Measurements from ENCODE around the gene CHN2.

Gene CHN2

DNA sequence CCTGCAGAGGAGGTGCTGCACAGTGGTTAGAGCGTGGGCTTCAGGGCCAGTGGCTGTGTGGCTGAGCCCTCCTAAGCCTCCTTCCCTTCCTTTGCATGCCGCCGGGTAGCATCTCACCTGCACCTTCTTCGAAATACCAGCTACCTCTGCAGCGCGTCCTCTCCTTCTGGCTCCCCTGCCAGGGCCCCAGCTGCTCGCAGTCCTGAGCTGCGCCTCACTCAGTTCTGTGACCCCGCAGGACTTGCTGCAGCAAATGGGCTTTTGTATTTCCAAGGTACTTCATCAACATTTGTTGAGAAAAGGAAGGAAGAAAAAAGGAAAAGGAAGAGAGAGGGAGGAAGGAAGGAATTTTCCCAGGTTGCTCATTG lies 222.3 kb downstream of the CHN2 start:
- CTCF ChIA-PET: interaction anchor here (1.0 kb wide), 2 partner anchors 8 to 10 kb away, joined by 3 read pairs; no protein-coding TSS in a partner anchor
- no peak overlapping the region for H3K4me3 ChIP-seq (ENCODE audit: control insufficient read depth in 1 of 7, extremely low read depth in 1 of 7, insufficient read depth in 4 of 7, low read depth in 2 of 7, low read length in 6 of 7)
- H3K27me3 ChIP-seq (replicated peaks in 2 of 5; ENCODE audit: control insufficient read depth in 4 of 5, insufficient read depth in 5 of 5, low read length in 4 of 5): no peaks in the 10 kb centered on the region
- 90% methylated on average over 3 of the region's 9 CpGs for WGBS (ENCODE audit: insufficient coverage)
- H3K4me1 ChIP-seq (ENCODE audit: control extremely low read depth in 1 of 4, control insufficient read depth in 4 of 4, insufficient read depth in 4 of 4, low read length in 3 of 4): no peaks in the 10 kb centered on the region
- no peak overlapping the region for H3K27ac ChIP-seq (ENCODE audit: insufficient read depth in 1 of 2, low read depth in 1 of 2, low read length in 2 of 2, poor library complexity in 1 of 2, severe bottlenecking in 2 of 2)
- POLR2A ChIA-PET: no interaction called here
- H3K36me3 ChIP-seq (ENCODE audit: control insufficient read depth in 4 of 4, insufficient read depth in 4 of 4, low read length in 3 of 4): no peaks in the 10 kb centered on the region
- DNase-seq: no peak
- H3K9me3 ChIP-seq (ENCODE audit: control extremely low read depth in 1 of 5, control insufficient read depth in 4 of 5, insufficient read depth in 2 of 5, low read depth in 1 of 5, low read length in 4 of 5): no peaks in the 10 kb centered on the region

DNA sequence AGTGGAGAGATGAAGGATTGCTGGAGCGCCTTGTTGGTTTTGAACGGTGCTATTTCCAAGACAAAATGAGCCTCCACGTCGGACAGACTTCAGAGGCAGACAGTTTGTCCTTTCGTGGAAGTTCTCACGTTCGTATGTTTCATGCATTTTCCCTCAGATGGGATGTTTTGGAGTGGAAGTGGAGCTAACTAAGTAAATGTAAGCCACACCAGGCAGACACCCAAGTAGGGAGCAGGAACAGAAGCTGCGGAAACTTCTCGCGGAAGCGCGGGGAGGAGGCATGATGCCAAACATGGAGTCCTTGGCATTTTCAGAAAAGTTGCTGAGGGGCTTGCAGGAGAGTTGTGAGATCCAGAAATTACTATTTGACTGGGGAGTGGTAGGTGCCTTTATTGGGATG lies 223.5 kb downstream of the CHN2 start:
- ChIA-PET CTCF (interaction anchor here (0.9 to 1.8 kb wide), 3 partner anchors 9 to 495 kb away, joined by 3 to 7 read pairs (median 3); no protein-coding TSS in a partner anchor), POLR2A (no interaction called here)
- 98% methylated on average over 12 of the region's 12 CpGs for WGBS (ENCODE audit: insufficient coverage)
- H3K27ac ChIP-seq (ENCODE audit: insufficient read depth in 1 of 2, low read depth in 1 of 2, low read length in 2 of 2, poor library complexity in 1 of 2, severe bottlenecking in 2 of 2): no peak overlapping the region
- no peak for DNase-seq
- H3K4me1 ChIP-seq (ENCODE audit: control extremely low read depth in 1 of 4, control insufficient read depth in 4 of 4, insufficient read depth in 4 of 4, low read length in 3 of 4): no peaks in the 10 kb centered on the region
- H3K4me3 ChIP-seq (ENCODE audit: control insufficient read depth in 1 of 7, extremely low read depth in 1 of 7, insufficient read depth in 4 of 7, low read depth in 2 of 7, low read length in 6 of 7): no peak overlapping the region
- H3K27me3 ChIP-seq (replicated peaks in 2 of 5; ENCODE audit: control insufficient read depth in 4 of 5, insufficient read depth in 5 of 5, low read length in 4 of 5): no peaks in the 10 kb centered on the region
- no peaks in the 10 kb centered on the region for H3K9me3 ChIP-seq (ENCODE audit: control extremely low read depth in 1 of 5, control insufficient read depth in 4 of 5, insufficient read depth in 2 of 5, low read depth in 1 of 5, low read length in 4 of 5)
- H3K36me3 ChIP-seq (ENCODE audit: control insufficient read depth in 4 of 4, insufficient read depth in 4 of 4, low read length in 3 of 4): no peaks in the 10 kb centered on the region

DNA sequence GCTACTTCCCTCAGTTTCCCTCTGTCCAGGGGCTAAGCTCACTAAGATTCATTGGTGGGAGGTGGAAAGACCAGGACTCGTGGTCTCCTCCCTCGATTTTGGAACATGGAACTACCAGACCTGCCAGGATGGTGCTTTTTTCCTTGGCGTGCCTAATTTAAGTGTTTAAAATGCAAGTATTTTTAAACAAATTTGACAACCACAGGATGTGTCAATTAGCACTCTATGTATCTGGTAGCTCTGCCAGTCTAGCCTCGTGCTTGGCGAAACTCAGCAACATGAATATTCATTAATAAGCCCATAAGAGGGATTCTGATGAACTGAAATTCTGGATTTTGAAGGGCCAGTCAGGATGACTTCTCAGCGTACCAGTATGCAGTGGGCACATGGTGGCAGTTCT lies 224.1 kb downstream of the CHN2 start:
- WGBS (ENCODE audit: insufficient coverage): 100% methylated on average over 5 of the region's 6 CpGs
- Histone ChIP-seq H3K4me1 (ENCODE audit: control extremely low read depth in 1 of 4, control insufficient read depth in 4 of 4, insufficient read depth in 4 of 4, low read length in 3 of 4) (no peaks in the 10 kb centered on the region), H3K27me3 (replicated peaks in 2 of 5; ENCODE audit: control insufficient read depth in 4 of 5, insufficient read depth in 5 of 5, low read length in 4 of 5) (no peaks in the 10 kb centered on the region), H3K4me3 (ENCODE audit: control insufficient read depth in 1 of 7, extremely low read depth in 1 of 7, insufficient read depth in 4 of 7, low read depth in 2 of 7, low read length in 6 of 7) (no peak overlapping the region), H3K27ac (ENCODE audit: insufficient read depth in 1 of 2, low read depth in 1 of 2, low read length in 2 of 2, poor library complexity in 1 of 2, severe bottlenecking in 2 of 2) (no peak overlapping the region), H3K9me3 (ENCODE audit: control extremely low read depth in 1 of 5, control insufficient read depth in 4 of 5, insufficient read depth in 2 of 5, low read depth in 1 of 5, low read length in 4 of 5) (no peaks in the 10 kb centered on the region), H3K36me3 (ENCODE audit: control insufficient read depth in 4 of 4, insufficient read depth in 4 of 4, low read length in 3 of 4) (no peaks in the 10 kb centered on the region)
- ChIA-PET CTCF (interaction anchor here (0.9 to 1.8 kb wide), 2 partner anchors 17 to 496 kb away, joined by 3 to 7 read pairs; no protein-coding TSS in a partner anchor), POLR2A (no interaction called here)
- DNase-seq: no peak

DNA sequence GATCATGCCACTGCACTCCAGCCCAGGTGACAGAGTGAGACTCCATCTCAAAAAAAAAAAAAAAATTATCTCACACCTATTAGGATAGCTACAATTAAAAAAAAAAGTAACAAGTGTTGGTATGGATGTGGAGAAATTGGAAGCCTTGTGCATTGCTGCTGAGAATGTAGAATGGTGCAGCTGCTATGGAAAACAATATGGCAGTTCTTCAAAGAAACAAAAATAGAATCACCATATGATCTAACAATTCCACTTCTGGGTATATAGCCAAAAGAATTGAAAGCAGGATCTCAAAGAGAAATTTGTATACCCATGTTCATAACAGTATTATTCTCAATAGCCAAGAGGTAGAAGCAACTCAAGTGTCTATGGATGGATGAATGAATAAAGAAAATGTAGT lies 225.4 kb downstream of the CHN2 start:
- POLR2A ChIA-PET: no interaction called here
- no peaks in the 10 kb centered on the region for H3K36me3 ChIP-seq (ENCODE audit: control insufficient read depth in 4 of 4, insufficient read depth in 4 of 4, low read length in 3 of 4)

DNA sequence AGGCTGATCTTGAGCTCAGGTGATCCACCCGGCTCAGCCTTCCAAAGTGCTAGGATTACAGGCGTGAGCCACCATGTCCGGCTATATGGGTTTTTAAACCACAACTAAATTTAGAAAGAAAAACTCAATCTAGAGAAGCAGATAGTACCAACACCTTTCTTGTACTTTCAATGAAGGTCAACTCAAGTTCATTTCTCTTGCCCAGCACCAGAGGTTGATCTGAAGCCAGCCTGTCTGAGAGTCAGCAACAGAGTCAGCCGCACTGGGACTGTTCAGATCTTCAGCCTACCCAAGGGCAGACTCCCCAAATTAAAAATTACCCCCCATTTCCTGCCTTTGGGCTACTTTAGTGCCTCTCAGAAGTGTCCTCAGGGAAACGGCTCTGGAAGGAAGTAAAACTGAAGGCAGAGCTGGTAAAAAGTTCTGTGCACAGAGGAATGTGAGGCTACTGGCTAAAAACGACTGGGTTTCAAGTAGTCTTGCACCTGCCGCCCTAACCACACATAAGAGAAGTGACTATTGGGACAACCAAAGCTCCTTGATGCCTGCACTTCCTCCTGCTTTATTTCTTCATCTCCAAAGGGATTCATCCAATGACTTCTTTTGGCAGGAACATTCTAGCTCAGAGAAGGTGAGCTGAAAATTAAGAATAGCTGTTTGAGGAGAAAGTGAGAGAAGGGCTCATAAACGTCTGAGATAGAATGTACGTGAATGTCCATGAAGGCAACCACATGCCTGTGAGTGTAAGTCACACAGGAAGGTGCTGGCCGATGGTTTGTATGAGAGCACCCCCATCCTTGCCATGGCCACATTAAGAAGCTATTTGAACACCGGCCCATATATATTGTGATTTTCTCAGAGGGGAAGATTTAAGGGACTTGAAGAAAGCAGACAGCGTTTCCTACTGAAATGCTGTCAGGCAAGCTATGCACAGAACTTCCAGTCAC lies 226.7 kb downstream of the CHN2 start:
- H3K27me3 ChIP-seq (replicated peaks in 2 of 5; ENCODE audit: control insufficient read depth in 4 of 5, insufficient read depth in 5 of 5, low read length in 4 of 5): no peaks in the 10 kb centered on the region
- no peaks in the 10 kb centered on the region for H3K4me1 ChIP-seq (ENCODE audit: control extremely low read depth in 1 of 4, control insufficient read depth in 4 of 4, insufficient read depth in 4 of 4, low read length in 3 of 4)
- no peak for DNase-seq
- WGBS (ENCODE audit: insufficient coverage): 86% methylated on average over 9 of the region's 12 CpGs
- H3K9me3 ChIP-seq (ENCODE audit: control extremely low read depth in 1 of 5, control insufficient read depth in 4 of 5, insufficient read depth in 2 of 5, low read depth in 1 of 5, low read length in 4 of 5): no peaks in the 10 kb centered on the region
- H3K27ac ChIP-seq (ENCODE audit: insufficient read depth in 1 of 2, low read depth in 1 of 2, low read length in 2 of 2, poor library complexity in 1 of 2, severe bottlenecking in 2 of 2): no peak overlapping the region
- no peak overlapping the region for H3K4me3 ChIP-seq (ENCODE audit: control insufficient read depth in 1 of 7, extremely low read depth in 1 of 7, insufficient read depth in 4 of 7, low read depth in 2 of 7, low read length in 6 of 7)
- ChIA-PET CTCF (interaction anchor here (1.2 kb wide), 1 partner anchor 319 kb away, joined by 3 read pairs; no protein-coding TSS in a partner anchor), POLR2A (no interaction called here)
- H3K36me3 ChIP-seq (ENCODE audit: control insufficient read depth in 4 of 4, insufficient read depth in 4 of 4, low read length in 3 of 4): no peaks in the 10 kb centered on the region

More for the DNA sequence above, 225.4 kb downstream of the CHN2 start:
- Histone ChIP-seq H3K4me1 (ENCODE audit: control extremely low read depth in 1 of 4, control insufficient read depth in 4 of 4, insufficient read depth in 4 of 4, low read length in 3 of 4) (no peaks in the 10 kb centered on the region), H3K9me3 (ENCODE audit: control extremely low read depth in 1 of 5, control insufficient read depth in 4 of 5, insufficient read depth in 2 of 5, low read depth in 1 of 5, low read length in 4 of 5) (no peaks in the 10 kb centered on the region), H3K4me3 (ENCODE audit: control insufficient read depth in 1 of 7, extremely low read depth in 1 of 7, insufficient read depth in 4 of 7, low read depth in 2 of 7, low read length in 6 of 7) (no peak overlapping the region), H3K27ac (ENCODE audit: insufficient read depth in 1 of 2, low read depth in 1 of 2, low read length in 2 of 2, poor library complexity in 1 of 2, severe bottlenecking in 2 of 2) (no peak overlapping the region), H3K27me3 (replicated peaks in 2 of 5; ENCODE audit: control insufficient read depth in 4 of 5, insufficient read depth in 5 of 5, low read length in 4 of 5) (no peaks in the 10 kb centered on the region)
- CTCF ChIA-PET: no interaction called here
- DNase-seq: no peak

DNA sequence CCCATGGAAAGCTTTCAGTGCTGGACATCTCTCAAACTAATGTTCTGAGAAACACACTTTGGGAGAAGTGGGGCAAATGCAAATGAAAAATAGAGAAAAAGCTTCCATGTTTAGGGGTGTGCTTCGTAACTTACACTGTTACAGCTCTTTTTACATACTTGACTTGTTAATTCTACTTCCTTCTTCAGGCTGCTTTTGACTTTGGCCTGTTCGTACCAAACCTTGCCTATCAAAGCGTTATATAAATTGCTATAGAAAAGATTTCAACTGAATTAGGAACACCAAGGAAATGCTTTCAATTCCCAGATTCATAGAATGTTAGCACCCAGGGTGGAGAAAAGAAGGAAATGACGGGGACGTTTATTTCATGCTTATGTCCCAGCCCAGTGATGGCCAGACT lies 228.3 kb downstream of the CHN2 start:
- no peaks in the 10 kb centered on the region for H3K9me3 ChIP-seq (ENCODE audit: control extremely low read depth in 1 of 5, control insufficient read depth in 4 of 5, insufficient read depth in 2 of 5, low read depth in 1 of 5, low read length in 4 of 5)
- DNase-seq: no peak
- CTCF ChIA-PET: interaction anchor here (1.2 kb wide), 1 partner anchor 321 kb away, joined by 3 read pairs; no protein-coding TSS in a partner anchor
- no peak overlapping the region for H3K27ac ChIP-seq (ENCODE audit: insufficient read depth in 1 of 2, low read depth in 1 of 2, low read length in 2 of 2, poor library complexity in 1 of 2, severe bottlenecking in 2 of 2)
- H3K4me3 ChIP-seq (ENCODE audit: control insufficient read depth in 1 of 7, extremely low read depth in 1 of 7, insufficient read depth in 4 of 7, low read depth in 2 of 7, low read length in 6 of 7): no peak overlapping the region
- no peaks in the 10 kb centered on the region for H3K27me3 ChIP-seq (replicated peaks in 2 of 5; ENCODE audit: control insufficient read depth in 4 of 5, insufficient read depth in 5 of 5, low read length in 4 of 5)
- no peaks in the 10 kb centered on the region for H3K36me3 ChIP-seq (ENCODE audit: control insufficient read depth in 4 of 4, insufficient read depth in 4 of 4, low read length in 3 of 4)
- POLR2A ChIA-PET: no interaction called here
- no peaks in the 10 kb centered on the region for H3K4me1 ChIP-seq (ENCODE audit: control extremely low read depth in 1 of 4, control insufficient read depth in 4 of 4, insufficient read depth in 4 of 4, low read length in 3 of 4)
- WGBS (ENCODE audit: insufficient coverage): 86% methylated on average over 2 of the region's 5 CpGs

DNA sequence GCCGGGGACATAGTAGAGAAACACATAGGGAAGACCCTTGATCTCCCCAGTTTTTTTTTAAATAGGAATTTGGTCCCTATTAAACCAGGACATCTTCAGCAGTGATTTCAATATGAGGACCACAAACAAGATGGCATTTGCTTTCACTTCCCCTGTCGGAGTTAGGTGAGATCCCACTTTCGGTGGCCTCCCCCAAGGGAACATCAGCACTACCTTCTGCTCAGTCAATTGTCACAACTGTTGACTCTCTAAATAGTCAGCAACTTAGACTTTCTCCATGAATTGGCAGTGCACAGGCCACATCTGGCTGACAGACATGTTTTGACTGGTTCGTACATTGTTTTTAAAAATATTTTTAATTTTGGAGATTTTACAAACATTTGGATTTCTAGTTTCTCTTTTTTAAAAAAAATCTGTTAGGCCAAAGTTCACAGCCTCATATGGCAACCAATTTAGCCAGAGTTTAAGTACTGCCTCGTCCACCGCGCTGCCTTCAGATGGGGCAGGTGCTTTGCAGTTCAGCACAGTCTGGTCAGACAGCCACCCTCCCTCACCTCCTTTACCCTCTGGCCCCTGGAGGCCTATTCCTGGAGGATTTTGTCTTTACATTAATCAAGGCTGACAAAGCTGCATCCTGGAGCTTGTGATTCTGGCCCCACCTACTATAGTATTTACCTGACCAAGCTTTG lies 229.9 kb downstream of the CHN2 start:
- Histone ChIP-seq H3K4me1 (ENCODE audit: control extremely low read depth in 1 of 4, control insufficient read depth in 4 of 4, insufficient read depth in 4 of 4, low read length in 3 of 4) (no peaks in the 10 kb centered on the region), H3K27me3 (replicated peaks in 2 of 5; ENCODE audit: control insufficient read depth in 4 of 5, insufficient read depth in 5 of 5, low read length in 4 of 5) (no peaks in the 10 kb centered on the region), H3K36me3 (ENCODE audit: control insufficient read depth in 4 of 4, insufficient read depth in 4 of 4, low read length in 3 of 4) (no peaks in the 10 kb centered on the region), H3K27ac (ENCODE audit: insufficient read depth in 1 of 2, low read depth in 1 of 2, low read length in 2 of 2, poor library complexity in 1 of 2, severe bottlenecking in 2 of 2) (no peak overlapping the region), H3K9me3 (ENCODE audit: control extremely low read depth in 1 of 5, control insufficient read depth in 4 of 5, insufficient read depth in 2 of 5, low read depth in 1 of 5, low read length in 4 of 5) (no peaks in the 10 kb centered on the region), H3K4me3 (ENCODE audit: control insufficient read depth in 1 of 7, extremely low read depth in 1 of 7, insufficient read depth in 4 of 7, low read depth in 2 of 7, low read length in 6 of 7) (no peak overlapping the region)
- CTCF ChIA-PET: no interaction called here
- 100% methylated on average over 3 of the region's 7 CpGs for WGBS (ENCODE audit: insufficient coverage)
- POLR2A ChIA-PET: no interaction called here
- DNase-seq: no peak

All from common myeloid progenitor, CD34-positive (primary cell).